Sigmoid colon (tissue), 3 donors: Measurements from ENCODE around the gene OR13J1.

Experiments
- CTCF ChIP-seq, 4 experiments: fragments of 450-650 bp in 3 of 4; fragments of 200-600 bp in 1 of 4; IDR thresholded peaks; one replicate each; pipeline ENCODE4 v1.5.1; 2016 to 2019; ENCODE audit warnings: antibody characterized with exemption in 4 of 4, mild to moderate bottlenecking in 3 of 4, moderate library complexity in 2 of 4
- POLR2A ChIP-seq, 2 donors: fragments of 450-650 bp; IDR thresholded peaks; one replicate each; pipeline ENCODE4 v1.6.1; 2016; ENCODE audit warnings: antibody characterized with exemption in 2 of 2, mild to moderate bottlenecking in 2 of 2, moderate library complexity in 2 of 2

GRCh38 chr9:35903049-35903448 lies 32.8 kb upstream of the OR13J1 start:
- TF ChIP-seq CTCF (IDR thresholded peaks at IDR 0.05) = peak; percentile 43 to 82 (median 61)
- TF ChIP-seq POLR2A (IDR thresholded peaks at IDR 0.05) = no peak
